Chondrocyte (in vitro differentiated cells): ENCODE measurements around the gene SYDE1. TPM values are rescaled to one million over a fixed set of nuclear protein-coding genes. Genes with fewer than 3 reads are reported as not detected.
A peak's percentile ranks its signal among the peaks of the same experiment; 100 is the strongest.
"Not testable (repeated sequence)": the region's sequence is repeated elsewhere in the genome, so short reads cannot be mapped to it uniquely, and the experiment has no call there.

Experiments
- DNase-seq: peaks from one replicate; pipeline ENCODE4 v3.0.0; 2021; ENCODE audit warnings: mixed read lengths, low spot score
- H3K27ac Mint-ChIP-seq: one replicate; pipeline ENCODE4 v1.8.0; 2021; ENCODE audit warnings: mild to moderate bottlenecking, moderate library complexity, mixed read lengths; ENCODE audit not compliant: unreplicated experiment
- H3K27me3 Mint-ChIP-seq: 2 replicates; pipeline ENCODE4 v1.8.0; 2021; ENCODE audit warnings: low read depth, mixed read lengths
- H3K36me3 Mint-ChIP-seq: 2 replicates; pipeline ENCODE4 v1.8.0; 2021; ENCODE audit warnings: low read depth, mixed read lengths
- H3K4me1 Mint-ChIP-seq: 2 replicates; pipeline ENCODE4 v1.8.0; 2021; ENCODE audit warnings: low read depth, mild to moderate bottlenecking, mixed read lengths
- H3K4me3 Mint-ChIP-seq: one replicate; pipeline ENCODE4 v1.8.0; 2021; ENCODE audit warnings: mild to moderate bottlenecking, moderate library complexity, mixed read lengths; ENCODE audit not compliant: unreplicated experiment
- H3K9me3 Mint-ChIP-seq: 2 replicates; pipeline ENCODE4 v1.8.0; 2021; ENCODE audit warnings: low read depth, mixed read lengths
- CTCF ChIP-seq: fragments of 200-600 bp; sonication (generic); IDR thresholded peaks from 2 replicates; pipeline ENCODE4 v1.5.0; 2021; ENCODE audit warnings: antibody characterized with exemption, mild to moderate bottlenecking, moderate library complexity
- long read RNA-seq: library from polyadenylated mRNA; stranded (forward); transcript quantifications from one replicate; pipeline ENCODE4 v2.0.0, GENCODE V29; 2021
- total RNA-seq: library from RNA; stranded (reverse); gene quantifications from 3 replicates; pipeline ENCODE4 v1.2.1, GENCODE V29; 2021

Gene SYDE1
- 49.3 to 98.0 TPM (median 96.3 TPM) in 3 replicates for total RNA-seq
- long read RNA-seq, transcript SYDE1-204 (8 exons, 3,058 nt), result minor isoform, 14 of 180 reads
- long read RNA-seq, transcript SYDE1-201 (8 exons, 3,264 nt), result major isoform, 122 of 180 reads
- long read RNA-seq, partial matches to known transcripts, result 25 of 180 reads
- long read RNA-seq, other reads (novel, unspliced or antisense), result 16 of 180 reads

GRCh38 chr19:15107061-15108010 is at the start of gene SYDE1:
Gene SYDE1, plus strand, starts transcription at chr19:15107401. Its CDS starts 33 bp downstream, at chr19:15107434.
- no peaks in the 10 kb centered on the region for H3K27me3 Mint-ChIP-seq
- H3K4me1 Mint-ChIP-seq, result peaks cover 18% of the 10 kb centered on the region
- H3K36me3 Mint-ChIP-seq, result peaks cover 23% of the 10 kb centered on the region
- peak within 1 kb of the TSS; percentile 92 for H3K27ac Mint-ChIP-seq
- peak within 1 kb of the TSS; percentile 88 for H3K4me3 Mint-ChIP-seq
- DNase-seq, result no peak
- H3K9me3 Mint-ChIP-seq, result peaks cover 14% of the 10 kb centered on the region
- no peak for TF ChIP-seq CTCF

- no peaks in the 10 kb centered on the region for H3K9me3 Mint-ChIP-seq
- H3K27me3 Mint-ChIP-seq, result peaks cover 30% of the 10 kb centered on the region
- H3K4me3 Mint-ChIP-seq, result no peak overlapping the region
- no peak overlapping the region for H3K27ac Mint-ChIP-seq
- DNase-seq, result no peak
- TF ChIP-seq CTCF, result no peak
- H3K36me3 Mint-ChIP-seq, result no peaks in the 10 kb centered on the region
- no peaks in the 10 kb centered on the region for H3K4me1 Mint-ChIP-seq
Observed at GRCh38 chr19:15062036-15062435, 45.2 kb upstream of the SYDE1 start.

- not testable (repeated sequence) for H3K9me3 Mint-ChIP-seq, H3K27ac Mint-ChIP-seq, DNase-seq, H3K36me3 Mint-ChIP-seq, H3K4me3 Mint-ChIP-seq, H3K4me1 Mint-ChIP-seq
- peaks cover 28% of the 10 kb centered on the region for H3K27me3 Mint-ChIP-seq
Observed at GRCh38 chr19:15070386-15070785, 36.8 kb upstream of the SYDE1 start.

GRCh38 chr19:15072930-15073647 is 34.1 kb upstream of the SYDE1 start:
- Mint-ChIP-seq H3K4me1 (no peaks in the 10 kb centered on the region), H3K9me3 (no peaks in the 10 kb centered on the region), H3K27me3 (peaks cover 20% of the 10 kb centered on the region), H3K27ac (no peak overlapping the region), H3K36me3 (peaks cover 2% of the 10 kb centered on the region), H3K4me3 (no peak overlapping the region)
- DNase-seq, result no peak
- no peak for TF ChIP-seq CTCF

GRCh38 chr19:15074371-15074770 is 32.8 kb upstream of the SYDE1 start:
- peaks cover 26% of the 10 kb centered on the region for H3K27me3 Mint-ChIP-seq
- DNase-seq, result no peak
- H3K4me1 Mint-ChIP-seq, result no peaks in the 10 kb centered on the region
- H3K36me3 Mint-ChIP-seq, result peaks cover 2% of the 10 kb centered on the region
- no peak overlapping the region for H3K27ac Mint-ChIP-seq
- H3K4me3 Mint-ChIP-seq, result no peak overlapping the region
- TF ChIP-seq CTCF, result no peak
- H3K9me3 Mint-ChIP-seq, result no peaks in the 10 kb centered on the region
